Smooth muscle cell (in vitro differentiated cells): ENCODE measurements around the gene CD14. TPM values are rescaled to one million over a fixed set of nuclear protein-coding genes. Genes with fewer than 3 reads are reported as not detected.
"Not testable (repeated sequence)": the region's sequence is repeated elsewhere in the genome, so short reads cannot be mapped to it uniquely, and the experiment has no call there.

Experiments used
- DNase-seq: peaks from one replicate; lab custom pipeline; 2025; ENCODE audit not compliant: unreplicated experiment; lab: John Stamatoyannopoulos, UW
- H2AFZ ChIP-seq: fragments of 200-600 bp; sonication (generic); 2 replicates; pipeline ENCODE4 v1.6.0; 2016; ENCODE audit warnings: antibody characterized with exemption, low read depth, mild to moderate bottlenecking
- H3F3A ChIP-seq: fragments of 200-600 bp; sonication (generic); 2 replicates; pipeline ENCODE4 v1.6.0; 2017; ENCODE audit warnings: antibody characterized with exemption, low read depth
- H3K27ac ChIP-seq: fragments of 200-600 bp; sonication (generic); 2 replicates; pipeline ENCODE4 v1.5.1; 2016; ENCODE audit warnings: low read depth, mild to moderate bottlenecking
- H3K27me3 ChIP-seq: fragments of 200-600 bp; sonication (generic); 2 replicates; pipeline ENCODE4 v1.6.1; 2016; ENCODE audit warnings: low read depth, mild to moderate bottlenecking
- H3K36me3 ChIP-seq: fragments of 200-600 bp; sonication (generic); 2 replicates; pipeline ENCODE4 v1.5.1; 2016; ENCODE audit warnings: low read depth
- H3K4me1 ChIP-seq: fragments of 200-600 bp; sonication (generic); 2 replicates; pipeline ENCODE4 v1.5.1; 2016; ENCODE audit warnings: low read depth
- H3K4me2 ChIP-seq: fragments of 200-600 bp; sonication (generic); 2 replicates; pipeline ENCODE4 v1.6.0; 2016; ENCODE audit warnings: mild to moderate bottlenecking
- H3K4me3 ChIP-seq: fragments of 200-600 bp; sonication (generic); 2 replicates; pipeline ENCODE4 v1.5.1; 2016; ENCODE audit warnings: mild to moderate bottlenecking
- H3K79me2 ChIP-seq: fragments of 200-600 bp; sonication (generic); 2 replicates; pipeline ENCODE4 v1.6.0; 2016; ENCODE audit warnings: low read depth, mild to moderate bottlenecking
- H3K9ac ChIP-seq: fragments of 200-600 bp; sonication (generic); 2 replicates; pipeline ENCODE4 v1.6.0; 2016; ENCODE audit warnings: low read depth
- H3K9me3 ChIP-seq: fragments of 200-600 bp; sonication (generic); replicated peaks from 2 replicates; pipeline ENCODE4 v1.5.1; 2016; ENCODE audit warnings: low read depth
- H4K20me1 ChIP-seq: fragments of 200-600 bp; sonication (generic); 2 replicates; pipeline ENCODE4 v1.6.0; 2016; ENCODE audit warnings: low read depth
- CTCF ChIP-seq: fragments of 200-600 bp; sonication (generic); IDR thresholded peaks from 2 replicates; pipeline ENCODE4 v1.5.1; 2017; ENCODE audit warnings: borderline replicate concordance, mild to moderate bottlenecking, antibody characterized with exemption; ENCODE audit not compliant: insufficient read depth, poor library complexity, severe bottlenecking
- WGBS: methylation state at CpG from one replicate; pipeline ENCODE4 v1.1.7; 2016; ENCODE audit warnings: low lambda C conversion rate; 5-methylcytosine and 5-hydroxymethylcytosine counted together
- polyA plus RNA-seq: library from polyadenylated mRNA; unstranded; fragments of >200 nt; fragmentation: Nextera tagmentation; extraction: Ambion mirVana; gene quantifications from 2 replicates; pipeline ENCODE4 v1.2.1, GENCODE V29; 2016
- total RNA-seq: library from RNA; depleted of rRNA; stranded (reverse); fragments of >200 nt; gene quantifications from 2 replicates; pipeline ENCODE4 v1.2.3, GENCODE V29; 2014

The CD14 gene
- total and polyA plus RNA-seq, 2 experiments from 2014 or later: 0.54 to 0.69 TPM

DNA sequence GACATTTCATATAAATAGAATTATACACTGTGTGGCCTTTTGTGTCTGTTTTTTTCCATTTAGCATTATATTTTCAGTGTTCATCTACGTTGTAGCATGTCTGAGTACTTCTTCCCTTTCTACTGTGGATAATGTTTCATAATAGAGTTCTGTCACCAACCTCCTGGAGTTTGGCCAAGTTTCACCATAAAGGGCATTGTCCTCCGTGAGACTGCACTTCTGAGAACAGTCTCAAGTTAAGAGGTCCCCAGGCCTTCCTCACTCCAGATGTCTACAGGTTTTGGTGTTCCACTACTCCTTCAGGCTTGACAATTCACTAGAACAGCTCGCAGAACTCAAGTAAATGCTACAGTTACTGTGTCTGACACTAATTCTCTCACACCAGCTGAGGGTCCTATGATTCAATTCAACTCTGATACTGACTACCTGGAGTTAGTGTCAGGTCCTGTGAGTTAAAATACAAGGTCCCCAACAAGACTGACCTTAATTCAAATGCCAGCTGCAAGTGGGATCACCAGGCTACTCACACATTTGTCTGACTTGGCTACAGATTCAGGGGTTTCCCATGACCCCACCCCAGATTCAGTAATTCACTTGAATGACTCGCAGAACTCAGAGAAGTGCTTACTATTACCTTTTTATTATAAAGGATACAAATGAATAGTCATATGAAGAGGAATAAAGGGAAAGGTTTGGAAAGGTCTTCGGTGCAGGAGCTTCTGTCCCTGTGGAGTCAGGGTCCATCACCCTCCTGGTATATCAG is 37.3 kb downstream of the CD14 start:
- Histone ChIP-seq H3K4me2 (no peak overlapping the region), H3F3A (peaks cover 5% of the 10 kb centered on the region), H3K27ac (no peak overlapping the region), H2AFZ (no peak overlapping the region), H3K9me3 (no peaks in the 10 kb centered on the region), H3K9ac (no peak overlapping the region), H4K20me1 (no peaks in the 10 kb centered on the region), H3K79me2 (no peaks in the 10 kb centered on the region), H3K27me3 (no peaks in the 10 kb centered on the region), H3K4me3 (no peak overlapping the region), H3K4me1 (no peaks in the 10 kb centered on the region), H3K36me3 (no peaks in the 10 kb centered on the region)
- no peak for TF ChIP-seq CTCF
- no peak for DNase-seq
- WGBS: 89% methylated on average over 5 of the region's 5 CpGs

DNA sequence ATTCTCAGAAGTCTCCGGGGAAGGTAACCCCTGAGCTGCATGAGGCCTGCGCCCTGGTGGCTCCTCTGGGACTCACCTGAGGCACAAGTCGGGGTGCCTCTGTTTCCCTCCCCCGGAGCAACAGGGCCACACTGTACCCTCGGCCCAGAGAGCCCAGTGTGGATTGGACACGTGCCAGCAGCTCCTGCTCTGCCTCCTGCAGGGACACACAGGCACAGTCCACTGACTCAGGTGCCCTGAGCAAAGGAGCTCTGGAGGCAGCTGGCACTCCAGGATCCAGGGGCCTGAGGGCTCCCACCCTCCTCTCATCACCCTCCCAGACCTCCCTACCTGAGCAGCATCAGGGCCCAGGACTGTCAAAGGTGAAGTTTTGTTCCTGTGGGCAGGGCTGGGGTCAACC is 38.8 kb downstream of the CD14 start:
- no peak overlapping the region for H2AFZ ChIP-seq
- H3K9ac ChIP-seq: no peak overlapping the region
- no peaks in the 10 kb centered on the region for H3K27me3 ChIP-seq
- DNase-seq: no peak
- no peaks in the 10 kb centered on the region for H3K36me3 ChIP-seq
- no peak overlapping the region for H3K4me3 ChIP-seq
- H3K79me2 ChIP-seq: no peaks in the 10 kb centered on the region
- peaks cover 5% of the 10 kb centered on the region for H3F3A ChIP-seq
- H3K4me1 ChIP-seq: no peaks in the 10 kb centered on the region
- no peak overlapping the region for H3K4me2 ChIP-seq
- H3K9me3 ChIP-seq: no peaks in the 10 kb centered on the region
- no peak for TF ChIP-seq CTCF
- no peak overlapping the region for H3K27ac ChIP-seq
- H4K20me1 ChIP-seq: no peaks in the 10 kb centered on the region
- 92% methylated on average over 6 of the region's 6 CpGs for WGBS

DNA sequence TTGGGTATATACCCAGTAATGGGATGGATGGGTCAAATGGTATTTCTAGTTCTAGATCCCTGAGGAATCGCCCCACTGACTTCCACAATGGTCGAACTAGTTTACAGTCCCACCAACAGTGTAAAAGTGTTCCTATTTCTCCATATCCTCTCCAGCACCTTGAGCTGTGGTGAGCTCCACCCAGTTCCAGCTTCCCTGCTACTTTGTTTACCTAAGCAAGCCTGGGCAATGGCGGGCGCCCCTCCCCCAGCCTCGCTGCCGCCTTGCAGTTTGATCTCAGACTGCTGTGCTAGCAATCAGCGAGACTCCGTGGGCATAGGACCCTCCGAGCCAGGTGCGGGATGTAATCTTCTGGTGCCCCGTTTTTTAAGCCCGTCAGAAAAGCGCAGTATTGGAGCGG is 39.9 kb downstream of the CD14 start:
- 54% methylated on average over 13 of the region's 14 CpGs for WGBS
- not testable (repeated sequence) for H3K4me1 ChIP-seq, H4K20me1 ChIP-seq, H3K4me3 ChIP-seq, H3K27me3 ChIP-seq, DNase-seq, H3K9ac ChIP-seq, H2AFZ ChIP-seq, H3K9me3 ChIP-seq, H3K79me2 ChIP-seq, H3K27ac ChIP-seq, H3K36me3 ChIP-seq, H3F3A ChIP-seq, H3K4me2 ChIP-seq

DNA sequence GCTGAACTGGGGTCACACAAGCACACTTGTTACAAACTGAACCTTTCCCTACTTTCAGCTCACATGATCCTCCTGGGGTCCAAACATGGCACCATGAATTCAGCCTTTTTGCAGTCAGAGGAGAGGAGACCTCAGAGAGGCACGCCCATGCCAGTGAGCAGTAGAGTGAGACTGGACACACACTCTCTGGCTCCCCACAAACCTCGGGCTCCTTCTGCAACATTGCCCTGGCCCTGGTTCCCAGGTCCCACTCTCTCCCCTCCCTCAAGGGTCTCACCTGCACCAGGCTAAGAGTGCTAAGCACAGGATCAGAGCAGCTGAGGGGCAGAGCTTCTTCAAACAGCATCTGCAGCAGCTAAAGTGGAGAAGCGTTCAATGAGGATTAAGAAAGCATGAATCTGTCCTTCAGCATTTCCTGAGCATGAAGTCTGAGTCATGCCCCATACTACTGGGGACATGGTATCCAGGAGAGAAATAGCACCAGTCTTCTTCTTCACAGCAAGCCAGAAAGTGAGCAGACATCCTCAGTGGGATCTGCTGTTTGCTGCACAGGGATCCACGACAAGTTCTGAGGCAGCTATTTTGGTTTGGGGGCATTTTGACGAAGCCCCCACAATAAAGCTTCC is 41.1 kb downstream of the CD14 start:
- no peak overlapping the region for H2AFZ ChIP-seq

More for the DNA sequence above, 41.1 kb downstream of the CD14 start:
- no peak overlapping the region for H3K4me3 ChIP-seq
- H3K27me3 ChIP-seq: no peaks in the 10 kb centered on the region
- TF ChIP-seq CTCF: no peak
- WGBS: 71% methylated on average over 5 of the region's 5 CpGs
- H3K79me2 ChIP-seq: no peaks in the 10 kb centered on the region
- H3K4me1 ChIP-seq: peaks cover 2% of the 10 kb centered on the region
- H3K4me2 ChIP-seq: no peak overlapping the region
- no peak for DNase-seq
- H3K36me3 ChIP-seq: no peaks in the 10 kb centered on the region
- H3K27ac ChIP-seq: no peak overlapping the region
- peaks cover 5% of the 10 kb centered on the region for H3F3A ChIP-seq
- H3K9me3 ChIP-seq: no peaks in the 10 kb centered on the region
- no peak overlapping the region for H3K9ac ChIP-seq
- no peaks in the 10 kb centered on the region for H4K20me1 ChIP-seq
